ENCODE measurements around the gene TLE5. TPM values are rescaled to one million over a fixed set of nuclear protein-coding genes. Genes with fewer than 3 reads are reported as not detected.

The TLE5 gene
- total RNA-seq, 4 donors from 2014 or later = 200 to 309 (median 226) TPM

DNA sequence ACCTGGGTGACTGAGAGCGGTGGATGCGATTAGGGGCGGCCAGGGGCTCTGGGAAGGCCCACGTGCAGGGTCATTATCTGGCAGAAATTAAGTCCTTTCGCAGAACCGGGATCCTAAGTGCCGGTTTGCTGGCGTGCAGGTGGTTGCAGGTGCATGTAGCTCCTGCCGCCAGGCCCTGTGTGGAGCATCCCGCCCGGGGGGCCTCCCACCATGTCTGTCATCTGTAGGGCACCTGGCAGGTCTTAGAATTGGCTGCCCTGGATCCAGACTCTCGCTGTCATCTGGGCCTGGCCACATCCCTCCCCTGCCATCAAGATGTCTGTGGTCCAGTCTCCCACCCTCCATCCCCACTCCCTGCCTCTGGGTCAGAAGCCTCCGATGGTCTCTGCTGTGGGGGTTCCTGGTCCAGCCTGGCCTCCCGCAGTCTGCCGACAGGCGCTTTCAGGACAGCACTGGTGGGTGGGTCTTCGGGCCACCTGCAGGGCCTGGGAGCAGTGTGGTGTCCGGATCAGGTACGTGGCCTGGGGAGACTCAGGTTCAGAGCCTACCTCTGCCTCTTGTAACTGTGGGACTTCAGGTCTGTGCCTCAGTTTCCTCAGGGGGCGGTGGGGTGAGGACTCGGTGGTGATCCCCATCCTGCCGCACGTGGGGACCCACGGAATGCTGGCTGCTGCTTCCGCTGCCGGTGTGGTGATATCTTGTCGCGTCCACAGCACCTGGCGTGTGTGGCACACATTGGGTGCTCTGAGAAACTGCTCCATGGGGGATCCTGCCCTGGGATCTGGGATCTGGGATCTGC, 37.3 kb upstream of the TLE5 start:
- TF ChIP-seq, protein P1, sequence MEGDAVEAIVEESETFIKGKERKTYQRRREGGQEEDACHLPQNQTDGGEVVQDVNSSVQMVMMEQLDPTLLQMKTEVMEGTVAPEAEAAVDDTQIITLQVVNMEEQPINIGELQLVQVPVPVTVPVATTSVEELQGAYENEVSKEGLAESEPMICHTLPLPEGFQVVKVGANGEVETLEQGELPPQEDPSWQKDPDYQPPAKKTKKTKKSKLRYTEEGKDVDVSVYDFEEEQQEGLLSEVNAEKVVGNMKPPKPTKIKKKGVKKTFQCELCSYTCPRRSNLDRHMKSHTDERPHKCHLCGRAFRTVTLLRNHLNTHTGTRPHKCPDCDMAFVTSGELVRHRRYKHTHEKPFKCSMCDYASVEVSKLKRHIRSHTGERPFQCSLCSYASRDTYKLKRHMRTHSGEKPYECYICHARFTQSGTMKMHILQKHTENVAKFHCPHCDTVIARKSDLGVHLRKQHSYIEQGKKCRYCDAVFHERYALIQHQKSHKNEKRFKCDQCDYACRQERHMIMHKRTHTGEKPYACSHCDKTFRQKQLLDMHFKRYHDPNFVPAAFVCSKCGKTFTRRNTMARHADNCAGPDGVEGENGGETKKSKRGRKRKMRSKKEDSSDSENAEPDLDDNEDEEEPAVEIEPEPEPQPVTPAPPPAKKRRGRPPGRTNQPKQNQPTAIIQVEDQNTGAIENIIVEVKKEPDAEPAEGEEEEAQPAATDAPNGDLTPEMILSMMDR (IDR thresholded peaks at IDR 0.05; ENCODE audit: low read depth) = no peak

DNA sequence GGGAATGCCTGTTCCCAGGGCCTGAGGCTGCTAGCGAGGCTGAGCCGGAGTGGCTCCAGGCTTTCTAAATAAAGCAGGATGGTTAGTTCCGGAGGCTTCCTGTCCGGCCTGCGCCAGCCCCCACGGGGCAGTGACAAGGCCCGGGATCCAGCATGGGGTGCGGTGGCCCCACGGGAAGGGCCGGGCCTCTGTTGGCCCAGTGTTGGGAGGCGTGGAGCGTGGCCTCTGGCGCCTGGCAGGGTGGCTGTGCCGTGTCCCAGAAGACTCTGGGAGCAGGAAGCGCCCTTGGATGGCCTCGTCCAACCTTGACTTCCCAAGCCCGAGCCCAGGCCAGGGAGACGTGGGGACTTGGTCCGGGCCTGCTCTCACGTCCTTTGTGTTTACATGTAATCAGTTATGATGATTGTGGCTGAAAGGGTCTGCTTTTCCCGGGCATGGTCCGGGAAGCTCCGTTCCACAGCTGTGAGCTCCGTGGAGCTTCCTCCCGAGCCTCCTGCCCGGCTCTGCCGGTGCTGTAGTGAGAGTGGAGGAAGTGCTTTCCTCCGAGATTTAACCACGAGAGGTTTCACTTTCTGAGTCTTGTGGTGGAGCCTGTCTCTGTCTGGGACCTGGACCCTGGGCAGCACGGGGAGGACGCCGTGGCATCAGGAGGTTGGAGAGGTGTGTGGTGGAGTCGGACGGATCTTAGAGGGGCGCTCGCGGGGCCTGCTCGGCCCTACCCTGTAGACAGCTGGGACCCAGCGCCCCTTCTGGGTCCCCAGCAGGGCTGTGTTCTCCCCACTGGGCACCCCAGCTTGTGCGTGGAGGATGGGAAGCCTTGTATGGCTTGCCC, 36.4 kb upstream of the TLE5 start:
- TF ChIP-seq, protein P1 (IDR thresholded peaks at IDR 0.05; ENCODE audit: low read depth) = no peak

DNA sequence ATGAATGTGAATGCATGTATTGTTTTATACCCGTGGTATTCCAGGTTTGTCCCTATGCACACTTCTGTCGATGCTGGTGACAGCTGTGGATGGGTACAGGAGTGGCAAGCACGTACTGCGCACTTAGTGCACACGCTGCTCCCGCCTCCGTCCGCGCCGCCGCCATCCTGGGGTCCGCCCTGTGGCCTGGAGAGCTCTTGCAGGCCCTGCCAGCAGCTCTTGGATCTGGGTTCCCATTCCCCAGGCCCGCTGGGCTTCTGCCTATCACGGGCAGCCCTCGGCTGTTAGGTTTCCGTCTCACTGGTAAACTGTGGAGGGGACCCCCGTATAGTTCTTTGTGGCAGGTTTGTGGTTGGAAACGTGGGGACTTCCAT, 35.8 kb upstream of the TLE5 start:
- TF ChIP-seq, protein P1 (IDR thresholded peaks at IDR 0.05; ENCODE audit: low read depth) = no peak

DNA sequence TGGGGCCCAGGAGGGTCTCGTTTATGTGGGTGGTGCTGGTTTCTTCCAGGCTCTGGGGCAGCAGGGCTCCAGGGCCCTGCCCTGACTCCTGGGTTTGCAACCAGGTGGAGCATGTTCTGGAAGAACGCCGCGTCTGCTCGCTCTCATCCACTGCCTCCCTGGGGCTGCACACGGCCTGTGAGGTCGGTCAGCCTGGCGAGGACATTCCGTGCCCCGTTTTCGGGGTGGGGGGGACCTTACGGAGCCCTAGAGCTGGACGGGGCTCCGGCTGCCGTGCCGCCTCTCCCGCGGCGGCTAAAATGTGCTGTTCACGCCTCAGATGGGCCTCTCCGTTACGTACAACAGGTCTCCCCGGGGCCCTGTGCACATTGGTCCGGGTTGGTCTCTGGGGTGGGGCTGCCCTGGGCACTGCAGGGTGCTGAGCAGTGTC, 35.2 kb upstream of the TLE5 start:
- TF ChIP-seq, protein P1 (IDR thresholded peaks at IDR 0.05; ENCODE audit: low read depth) = no peak

DNA sequence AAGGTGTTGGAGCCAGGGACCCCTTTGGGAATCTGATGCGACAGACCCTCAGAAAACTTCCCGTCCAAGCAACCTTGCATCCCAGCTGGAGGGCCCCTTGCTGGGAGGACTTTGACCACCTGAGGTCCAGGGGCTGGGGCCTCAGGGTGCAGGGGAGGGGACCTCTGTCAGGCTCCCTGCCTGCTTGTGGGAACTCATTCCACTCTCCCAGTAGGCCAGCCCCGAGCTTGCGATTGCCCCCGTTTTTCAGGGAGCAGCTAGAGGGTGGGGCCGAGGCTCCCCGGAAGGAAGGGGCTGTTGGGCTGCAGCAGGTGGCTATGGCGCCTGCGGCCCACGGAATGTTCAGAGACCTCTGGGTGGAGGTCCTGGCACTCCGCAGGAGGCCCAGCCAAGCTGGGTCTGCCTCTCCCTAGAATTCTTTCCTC, 34.6 kb upstream of the TLE5 start:
- TF ChIP-seq, protein P1 (IDR thresholded peaks at IDR 0.05; ENCODE audit: low read depth) = no peak

DNA sequence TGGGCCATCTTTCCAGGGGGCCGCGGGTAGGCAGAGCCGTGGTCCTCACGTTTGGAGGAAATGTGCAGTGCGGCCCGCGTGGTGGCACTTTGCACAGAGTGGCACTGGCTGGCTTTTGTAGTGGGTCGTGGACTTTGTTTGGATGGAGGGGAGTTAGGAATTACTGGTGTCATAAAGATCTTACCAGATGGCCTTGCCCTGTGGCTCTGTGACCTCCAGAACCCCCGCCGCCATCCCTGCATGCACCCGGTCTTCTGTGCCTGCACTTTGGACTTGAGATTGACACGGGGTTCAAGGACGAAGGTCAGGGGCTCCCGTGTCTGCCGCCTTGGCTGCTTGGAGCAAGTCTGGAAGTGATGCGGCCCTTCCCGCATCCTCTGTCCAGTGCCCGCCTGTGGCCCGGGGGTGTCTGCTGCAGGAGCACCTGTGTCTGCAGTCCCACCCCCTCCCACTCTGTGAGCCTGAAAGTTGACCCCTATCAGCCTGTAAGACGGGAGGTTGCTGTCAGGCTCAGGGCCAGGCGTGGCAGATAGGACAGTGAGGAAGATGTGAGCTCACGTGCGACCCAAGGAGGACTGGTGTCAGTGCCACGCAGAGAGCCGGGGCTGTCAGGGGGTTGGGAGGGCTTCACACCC, 34.1 kb upstream of the TLE5 start:
- TF ChIP-seq, protein P1 (IDR thresholded peaks at IDR 0.05; ENCODE audit: low read depth) = no peak
